HepG2 (cell line): ENCODE measurements around the gene NOTUM. TPM values are rescaled to one million over a fixed set of nuclear protein-coding genes. Genes with fewer than 3 reads are reported as not detected.

Experiments
- ARID3A ChIP-seq: IDR thresholded peaks from 2 replicates; pipeline ENCODE4 v1.6.1; 2012; ENCODE audit warnings: low read depth, low read length, improper control_type of control experiment
- DZIP1 ChIP-seq: sonication (generic); formaldehyde crosslinking; IDR thresholded peaks from 2 replicates; pipeline ENCODE4 v1.5.0; 2020; ENCODE audit warnings: mild to moderate bottlenecking, missing genetic modification reagents
- HINFP ChIP-seq: sonication (generic); formaldehyde crosslinking; IDR thresholded peaks from 2 replicates; pipeline ENCODE4 v1.4.0; 2020; ENCODE audit warnings: low read depth, mild to moderate bottlenecking, missing genetic modification reagents
- KLF15 ChIP-seq: sonication (generic); formaldehyde crosslinking; IDR thresholded peaks from 2 replicates; pipeline ENCODE4 v1.8.1; 2023; ENCODE audit warnings: borderline replicate concordance, mild to moderate bottlenecking, inconsistent platforms, missing genetic modification reagents, mixed read lengths
- MAFF ChIP-seq: IDR thresholded peaks from 2 replicates; pipeline ENCODE4 v1.6.1; 2011; ENCODE audit warnings: low read depth, low read length, improper control_type of control experiment
- NBN ChIP-seq: fragments of 450-650 bp; conservative IDR thresholded peaks from 2 replicates; pipeline ENCODE4 v1.6.1; 2017
- NR0B2 ChIP-seq: sonication (generic); formaldehyde crosslinking; IDR thresholded peaks from 2 replicates; pipeline ENCODE4 v1.4.0; 2020; ENCODE audit warnings: mild to moderate bottlenecking, missing genetic modification reagents
- PRPF4 ChIP-seq: fragments of 200-400 bp; formaldehyde crosslinking; IDR thresholded peaks from 2 replicates; pipeline ENCODE4 v1.6.1; 2016; ENCODE audit warnings: low read length, low read depth; ENCODE audit not compliant: poor library complexity, severe bottlenecking
- SATB2 ChIP-seq: sonication (generic); formaldehyde crosslinking; IDR thresholded peaks from 2 replicates; pipeline ENCODE4 v1.5.0; 2020; ENCODE audit warnings: missing genetic modification reagents
- THRA ChIP-seq: sonication (generic); formaldehyde crosslinking; IDR thresholded peaks from 2 replicates; pipeline ENCODE4 v1.4.0; 2020; ENCODE audit warnings: missing genetic modification reagents, borderline replicate concordance
- TIGD3 ChIP-seq: sonication (generic); formaldehyde crosslinking; IDR thresholded peaks from 2 replicates; pipeline ENCODE4 v1.5.1; 2020; ENCODE audit warnings: mild to moderate bottlenecking, missing genetic modification reagents, borderline replicate concordance
- U2AF2 ChIP-seq: fragments of 200-400 bp; formaldehyde crosslinking; IDR thresholded peaks from 2 replicates; pipeline ENCODE4 v1.6.1; 2017; ENCODE audit warnings: low read depth, mild to moderate bottlenecking, low read length
- ZNF124 ChIP-seq: sonication (generic); formaldehyde crosslinking; IDR thresholded peaks from 2 replicates; pipeline ENCODE4 v1.4.0; 2020; ENCODE audit warnings: missing genetic modification reagents
- ZNF160 ChIP-seq: sonication (generic); formaldehyde crosslinking; IDR thresholded peaks from 2 replicates; pipeline ENCODE4 v1.8.0; 2022; ENCODE audit warnings: mild to moderate bottlenecking, inconsistent platforms, missing genetic modification reagents
- ZNF33A ChIP-seq: sonication (generic); formaldehyde crosslinking; IDR thresholded peaks from 2 replicates; pipeline ENCODE4 v1.5.1; 2020; ENCODE audit warnings: missing genetic modification reagents, mild to moderate bottlenecking, moderate library complexity, borderline replicate concordance
- ZNF530 ChIP-seq: sonication (generic); formaldehyde crosslinking; IDR thresholded peaks from 2 replicates; pipeline ENCODE4 v1.5.0; 2020; ENCODE audit warnings: low read depth, mild to moderate bottlenecking, missing genetic modification reagents
- ZNF652 ChIP-seq: IDR thresholded peaks from 2 replicates; pipeline ENCODE4 v1.6.1; 2016; ENCODE audit warnings: low read depth, borderline replicate concordance
- ZNF878 ChIP-seq: sonication (generic); formaldehyde crosslinking; IDR thresholded peaks from 2 replicates; pipeline ENCODE4 v1.8.1; 2023; ENCODE audit warnings: mild to moderate bottlenecking, missing genetic modification reagents, moderate library complexity
- polyA plus RNA-seq, 8 experiments: library from polyadenylated mRNA; depleted of rRNA in 3 of 8; stranded (reverse) in 7 of 8; unstranded in 1 of 8; fragments of >200 nt; fragmentation: Illumina TruSeq in 4 of 8; extraction: Trizol in 4 of 8; gene quantifications; 2 replicates each; pipeline versions ENCODE4 v1.2.1 to v1.2.3, GENCODE V29; 2011 to 2016; ENCODE audit warnings: low read depth in 4 of 8, missing spikeins in 1 of 8, mixed read lengths in 1 of 8; ENCODE audit not compliant: insufficient read depth in 1 of 8
- total RNA-seq, 5 experiments: library from RNA; depleted of rRNA; stranded (reverse); fragments of >200 nt; fragmentation: Illumina TruSeq; extraction: Trizol; gene quantifications; 2 replicates each; pipeline ENCODE4 v1.2.3, GENCODE V29; 2016; ENCODE audit warnings: low read depth in 1 of 5

The NOTUM gene
- total and polyA plus RNA-seq, 2 of the 13 experiments (the other 11 are each of a cell fraction or from before 2014, with no cell fraction given), result 150 to 160 TPM

- TF ChIP-seq SATB2 (CRISPR knock-in tag) (no peak; the same call in 1 of the 2 replicates), TIGD3 (CRISPR knock-in tag) (no peak), DZIP1 (CRISPR knock-in tag) (peak; percentile 3; the same call in 1 of the 2 replicates), ARID3A (no peak), ZNF160 (CRISPR knock-in tag) (peak; percentile 93), ZNF530 (CRISPR knock-in tag) (0 out of 2 replicates have a peak, but pooled peaks have one; percentile 66), U2AF2 (0 out of 2 replicates have a peak, but pooled peaks have one; percentile 86), KLF15 (peak; percentile 71; the same call in 1 of the 2 replicates), HINFP (no peak; the same call in 1 of the 2 replicates), THRA (peak; percentile 83), ZNF124 (CRISPR knock-in tag) (peak; percentile 62; the same call in 1 of the 2 replicates), PRPF4 (no peak), ZNF33A (CRISPR knock-in tag) (no peak), MAFF (no peak), ZNF878 (CRISPR knock-in tag) (peak; percentile 85), NR0B2 (CRISPR knock-in tag) (peak; percentile 64; the same call in 1 of the 2 replicates), NBN (no peak), ZNF652 (CRISPR knock-in tag) (peak; percentile 8; the same call in 1 of the 2 replicates)
Measured at GRCh38 chr17:82000803-82001570, 40.0 kb upstream of the NOTUM start (continued).
